ENCODE data around the gene KIF26A.

- TF ChIP-seq, protein P1, sequence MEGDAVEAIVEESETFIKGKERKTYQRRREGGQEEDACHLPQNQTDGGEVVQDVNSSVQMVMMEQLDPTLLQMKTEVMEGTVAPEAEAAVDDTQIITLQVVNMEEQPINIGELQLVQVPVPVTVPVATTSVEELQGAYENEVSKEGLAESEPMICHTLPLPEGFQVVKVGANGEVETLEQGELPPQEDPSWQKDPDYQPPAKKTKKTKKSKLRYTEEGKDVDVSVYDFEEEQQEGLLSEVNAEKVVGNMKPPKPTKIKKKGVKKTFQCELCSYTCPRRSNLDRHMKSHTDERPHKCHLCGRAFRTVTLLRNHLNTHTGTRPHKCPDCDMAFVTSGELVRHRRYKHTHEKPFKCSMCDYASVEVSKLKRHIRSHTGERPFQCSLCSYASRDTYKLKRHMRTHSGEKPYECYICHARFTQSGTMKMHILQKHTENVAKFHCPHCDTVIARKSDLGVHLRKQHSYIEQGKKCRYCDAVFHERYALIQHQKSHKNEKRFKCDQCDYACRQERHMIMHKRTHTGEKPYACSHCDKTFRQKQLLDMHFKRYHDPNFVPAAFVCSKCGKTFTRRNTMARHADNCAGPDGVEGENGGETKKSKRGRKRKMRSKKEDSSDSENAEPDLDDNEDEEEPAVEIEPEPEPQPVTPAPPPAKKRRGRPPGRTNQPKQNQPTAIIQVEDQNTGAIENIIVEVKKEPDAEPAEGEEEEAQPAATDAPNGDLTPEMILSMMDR (conservative IDR thresholded peaks at IDR 0.05; ENCODE audit: low read depth, low read length) = no peak
- TF ChIP-seq EZH2 (IDR thresholded peaks at IDR 0.05; ENCODE audit: low read length, unreplicated experiment) = no peak
- no peak for TF ChIP-seq EZH2phosphoT487 (IDR thresholded peaks at IDR 0.05; ENCODE audit: borderline replicate concordance, low read length)
These were observed 91.2 kb downstream of the KIF26A start for GRCh38 chr14:104229534-104230055.
